GM06990 (cell line): Measurements from ENCODE around the gene MPP4.

ENCODE experiments used
- DNase-seq: peaks from one replicate; pipeline ENCODE4 v3.0.0-alpha.2; 2011; ENCODE audit not compliant: insufficient read length; ENCODE audit errors: extremely low read depth
- H3K27me3 ChIP-seq: replicated peaks from 2 replicates; pipeline ENCODE4 v1.6.0; 2011; ENCODE audit warnings: low read length; ENCODE audit not compliant: control insufficient read depth, insufficient read depth
- H3K36me3 ChIP-seq: 2 replicates; pipeline ENCODE4 v1.5.1; 2011; ENCODE audit warnings: low read length; ENCODE audit not compliant: control insufficient read depth, insufficient read depth
- H3K4me3 ChIP-seq: replicated peaks from 2 replicates; pipeline ENCODE4 v1.5.1; 2011; ENCODE audit warnings: low read depth, mild to moderate bottlenecking, control low read depth, low read length
- TF ChIP-seq, protein P1 (sequence below): IDR thresholded peaks from 2 replicates; pipeline ENCODE4 v1.5.1; 2011; ENCODE audit warnings: low read length, control low read depth, mild to moderate bottlenecking, inconsistent platforms; ENCODE audit not compliant: insufficient read depth, poor library complexity, severe bottlenecking

Gene MPP4

DNA sequence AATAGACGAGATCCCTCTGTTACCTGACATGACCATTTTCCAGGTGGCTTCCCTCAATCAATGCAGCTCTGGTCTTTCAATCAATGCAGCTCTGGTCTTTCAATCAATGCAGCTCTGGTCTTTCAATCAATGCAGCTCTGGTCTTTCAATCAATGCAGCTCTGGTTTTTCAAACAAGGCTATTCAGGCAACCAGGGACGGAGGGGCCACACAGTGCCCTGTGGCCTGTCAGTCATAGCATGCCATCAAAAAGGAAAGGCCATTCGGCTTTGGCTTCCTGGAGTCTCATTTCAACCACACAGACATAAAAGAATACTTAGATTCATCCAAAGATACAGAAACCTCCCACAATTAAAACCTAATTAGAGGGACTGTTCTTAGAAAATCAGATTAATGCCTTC, 13.3 kb downstream of the MPP4 start:
- Histone ChIP-seq H3K4me3 (no peak overlapping the region), H3K27me3 (no peaks in the 10 kb centered on the region; the same call in 1 of the 2 replicates), H3K36me3 (no peaks in the 10 kb centered on the region)
- DNase-seq: no peak
- TF ChIP-seq, protein P1, sequence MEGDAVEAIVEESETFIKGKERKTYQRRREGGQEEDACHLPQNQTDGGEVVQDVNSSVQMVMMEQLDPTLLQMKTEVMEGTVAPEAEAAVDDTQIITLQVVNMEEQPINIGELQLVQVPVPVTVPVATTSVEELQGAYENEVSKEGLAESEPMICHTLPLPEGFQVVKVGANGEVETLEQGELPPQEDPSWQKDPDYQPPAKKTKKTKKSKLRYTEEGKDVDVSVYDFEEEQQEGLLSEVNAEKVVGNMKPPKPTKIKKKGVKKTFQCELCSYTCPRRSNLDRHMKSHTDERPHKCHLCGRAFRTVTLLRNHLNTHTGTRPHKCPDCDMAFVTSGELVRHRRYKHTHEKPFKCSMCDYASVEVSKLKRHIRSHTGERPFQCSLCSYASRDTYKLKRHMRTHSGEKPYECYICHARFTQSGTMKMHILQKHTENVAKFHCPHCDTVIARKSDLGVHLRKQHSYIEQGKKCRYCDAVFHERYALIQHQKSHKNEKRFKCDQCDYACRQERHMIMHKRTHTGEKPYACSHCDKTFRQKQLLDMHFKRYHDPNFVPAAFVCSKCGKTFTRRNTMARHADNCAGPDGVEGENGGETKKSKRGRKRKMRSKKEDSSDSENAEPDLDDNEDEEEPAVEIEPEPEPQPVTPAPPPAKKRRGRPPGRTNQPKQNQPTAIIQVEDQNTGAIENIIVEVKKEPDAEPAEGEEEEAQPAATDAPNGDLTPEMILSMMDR: no peak

DNA sequence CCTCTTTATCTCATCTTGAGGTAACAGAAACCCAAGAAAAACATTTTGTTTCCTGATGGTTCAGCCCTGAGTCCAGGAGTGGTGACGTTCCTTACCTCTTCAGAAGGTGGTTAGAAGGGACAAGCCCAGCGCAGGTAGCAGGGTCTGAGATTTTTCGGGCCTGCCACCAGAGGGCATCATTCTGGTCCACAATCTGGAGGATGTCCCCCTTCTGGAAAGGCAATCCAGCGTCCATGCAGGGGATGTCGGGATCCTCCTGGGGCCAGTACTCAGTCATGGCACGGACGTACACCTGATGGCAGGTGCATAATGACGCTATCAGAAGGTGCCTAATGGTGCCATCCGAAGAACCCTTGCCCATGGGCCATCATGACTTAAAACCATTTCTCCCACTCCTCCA, 17.7 kb downstream of the MPP4 start:
- Histone ChIP-seq H3K27me3 (no peaks in the 10 kb centered on the region; the same call in 1 of the 2 replicates), H3K36me3 (no peaks in the 10 kb centered on the region), H3K4me3 (no peak overlapping the region)
- DNase-seq: no peak
- TF ChIP-seq, protein P1: peak; percentile 72

DNA sequence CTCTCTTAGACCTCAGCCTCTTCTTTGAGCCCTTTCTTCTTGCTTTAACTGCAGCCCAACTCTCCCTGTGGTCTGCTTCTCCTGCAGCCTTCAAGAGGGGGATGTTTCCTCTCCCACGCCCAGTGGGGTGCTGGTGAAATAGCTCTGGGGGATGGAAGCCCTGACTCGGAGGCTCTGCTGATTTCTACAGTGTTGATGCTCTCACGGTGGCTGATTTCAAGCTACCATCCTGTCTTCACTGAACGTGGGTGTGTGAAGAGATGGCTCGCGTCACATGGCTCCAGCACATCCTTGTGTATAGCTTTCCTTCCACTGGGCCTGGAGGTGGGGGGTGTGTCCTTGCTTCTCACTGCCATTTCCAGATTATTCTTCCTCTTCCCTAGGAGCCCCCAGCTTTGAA, 20.0 kb downstream of the MPP4 start:
- H3K36me3 ChIP-seq: no peaks in the 10 kb centered on the region
- TF ChIP-seq, protein P1: no peak
- H3K27me3 ChIP-seq: no peaks in the 10 kb centered on the region; the same call in 1 of the 2 replicates
- no peak for DNase-seq
- H3K4me3 ChIP-seq: no peak overlapping the region

DNA sequence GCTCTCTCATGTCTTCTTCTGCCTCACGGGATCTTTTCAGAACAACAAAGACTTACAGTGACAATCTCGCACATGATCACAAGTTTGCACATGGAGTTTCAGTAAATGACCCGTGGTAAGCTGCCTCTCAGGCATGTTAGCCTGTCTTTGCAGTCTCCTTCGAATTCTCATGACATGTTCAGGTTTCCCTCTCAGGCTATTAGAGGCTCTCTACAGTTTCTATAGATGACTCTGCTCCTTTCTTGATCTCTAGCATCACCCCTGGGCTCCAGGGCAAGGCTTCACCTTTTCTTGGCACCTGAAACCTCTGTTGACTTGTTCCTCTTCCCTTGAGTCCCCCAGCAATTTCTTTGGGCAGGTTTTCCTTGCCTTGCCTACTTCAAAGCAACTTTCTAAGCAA, 23.0 kb downstream of the MPP4 start:
- no peak for DNase-seq
- Histone ChIP-seq H3K4me3 (no peak overlapping the region), H3K36me3 (no peaks in the 10 kb centered on the region), H3K27me3 (no peaks in the 10 kb centered on the region; the same call in 1 of the 2 replicates)
- TF ChIP-seq, protein P1: no peak

DNA sequence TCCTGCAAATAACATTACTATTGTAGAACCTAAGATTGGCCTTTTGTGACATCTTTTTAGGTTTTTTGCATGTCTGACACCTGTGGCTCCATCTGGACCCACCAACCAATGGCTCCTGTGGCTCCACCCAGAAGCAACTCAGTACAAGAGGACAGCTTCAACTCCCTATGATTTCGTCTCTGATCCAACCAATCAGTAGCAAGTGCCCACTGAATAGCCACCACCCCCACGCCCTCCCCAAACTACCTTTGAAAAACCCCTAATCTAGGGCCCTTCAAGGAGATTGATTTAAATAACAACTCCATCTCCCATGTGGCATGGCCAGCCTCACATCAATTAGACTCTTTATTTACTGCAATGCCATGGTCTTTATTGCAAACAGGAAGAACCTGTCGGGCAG, 23.6 kb downstream of the MPP4 start:
- H3K4me3 ChIP-seq: no peak overlapping the region
- TF ChIP-seq, protein P1: no peak
- no peak for DNase-seq
- H3K36me3 ChIP-seq: no peaks in the 10 kb centered on the region
- no peaks in the 10 kb centered on the region; the same call in 1 of the 2 replicates for H3K27me3 ChIP-seq

DNA sequence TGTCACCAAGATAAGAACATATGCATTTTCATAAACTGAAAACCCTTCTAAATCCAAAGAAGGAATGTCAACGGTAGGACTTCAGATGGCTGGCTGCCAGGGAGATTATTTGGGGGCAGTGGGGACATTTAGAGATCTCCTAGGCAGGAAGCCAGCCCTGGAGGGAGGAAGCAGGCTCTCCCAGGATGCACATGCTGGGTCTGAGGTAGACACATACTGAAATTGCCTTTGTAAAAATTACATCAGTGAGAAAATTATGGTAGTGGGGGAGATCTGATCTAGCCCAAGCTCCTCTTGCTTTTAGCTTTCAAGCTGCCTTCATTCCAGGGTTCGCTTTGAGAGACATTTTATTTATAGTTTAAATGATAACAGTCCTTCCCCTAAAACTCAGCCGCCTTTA, 24.1 kb downstream of the MPP4 start:
- no peak overlapping the region for H3K4me3 ChIP-seq
- H3K27me3 ChIP-seq: no peaks in the 10 kb centered on the region; the same call in 1 of the 2 replicates
- DNase-seq: no peak
- TF ChIP-seq, protein P1: no peak
- H3K36me3 ChIP-seq: no peaks in the 10 kb centered on the region
